NCI-H510A (cell line): Measurements from ENCODE around the gene BCL2L11.
"Not testable (repeated sequence)": the region's sequence is repeated elsewhere in the genome, so short reads cannot be mapped to it uniquely, and the experiment has no call there.

Source experiments
- DNase-seq: peaks from one replicate; lab custom pipeline; 2025; lab: John Stamatoyannopoulos, UW

BCL2L11 gene

GRCh38 chr2:111120253-111121027 is at the start of gene BCL2L11:
Gene BCL2L11, plus strand, starts transcription at chr2:111120914. Its CDS starts 2,832 bp downstream, at chr2:111123746.
- DNase-seq, result peak; percentile 91

- DNase-seq, result no peak
These were observed 49.0 kb upstream of the BCL2L11 start for GRCh38 chr2:111071600-111072171.

GRCh38 chr2:111072220-111072871 is 48.4 kb upstream of the BCL2L11 start:
- no peak for DNase-seq

GRCh38 chr2:111082659-111083058 is 38.1 kb upstream of the BCL2L11 start:
- not testable (repeated sequence) for DNase-seq

- DNase-seq, result no peak
These were observed 28.9 kb upstream of the BCL2L11 start for GRCh38 chr2:111091811-111092211.

GRCh38 chr2:111094691-111095090 is 26.0 kb upstream of the BCL2L11 start:
- DNase-seq, result no peak

- no peak for DNase-seq
These were observed 25.3 kb upstream of the BCL2L11 start for GRCh38 chr2:111095434-111095833.

- DNase-seq, result no peak
These were observed 21.3 kb upstream of the BCL2L11 start for GRCh38 chr2:111099402-111099801.

GRCh38 chr2:111100087-111100764 is 20.5 kb upstream of the BCL2L11 start:
- no peak for DNase-seq

- DNase-seq, result no peak
These were observed 19.9 kb upstream of the BCL2L11 start for GRCh38 chr2:111100765-111101162.

- no peak for DNase-seq
These were observed 19.1 kb upstream of the BCL2L11 start for GRCh38 chr2:111101592-111101991.

- DNase-seq, result no peak
These were observed 18.5 kb upstream of the BCL2L11 start for GRCh38 chr2:111102216-111102615.

- DNase-seq, result no peak
These were observed 14.8 kb upstream of the BCL2L11 start for GRCh38 chr2:111105926-111106325.

- DNase-seq, result no peak
These were observed 14.0 kb upstream of the BCL2L11 start for GRCh38 chr2:111106706-111107105.

GRCh38 chr2:111108745-111109271 is 11.9 kb upstream of the BCL2L11 start:
- no peak for DNase-seq

GRCh38 chr2:111111101-111111755 is 9.5 kb upstream of the BCL2L11 start:
- DNase-seq, result no peak

- no peak for DNase-seq
These were observed 6.9 kb upstream of the BCL2L11 start for GRCh38 chr2:111113838-111114237.

GRCh38 chr2:111116011-111116746 is 4.5 kb upstream of the BCL2L11 start:
- no peak for DNase-seq

- peak; percentile 86 for DNase-seq
These were observed 3.7 kb upstream of the BCL2L11 start for GRCh38 chr2:111116843-111117597.
